HEK293 (cell line): Measurements from ENCODE around the gene PTH1R.
A peak's percentile ranks its signal among the peaks of the same experiment; 100 is the strongest.

ENCODE experiments used
- CTCF ChIA-PET: fragments of 350-600 bp; formaldehyde crosslinking; extraction: SDS; loops from one replicate; lab custom pipeline; 2021; ENCODE audit warnings: antibody characterized with exemption; lab: Yijun Ruan, JAX
- POLR2A ChIA-PET: fragments of 300-600 bp; formaldehyde crosslinking; extraction: SDS; loops from one replicate; lab custom pipeline; 2020; ENCODE audit warnings: antibody characterized with exemption, inconsistent platforms; lab: Yijun Ruan, JAX
- H3K27ac ChIP-seq: fragments of 200-500 bp; sonication (Bioruptor generic); 2 replicates; pipeline ENCODE4 v1.5.1; 2014; ENCODE audit warnings: low read depth, low read length, control low read depth, inconsistent platforms; ENCODE audit errors: extremely low read depth
- H3K36me3 ChIP-seq, 2 experiments: fragments of 200-500 bp in 1 of 2; sonication (Bioruptor generic) in 1 of 2; 1 replicate in 1 of 2; 2 replicates in 1 of 2; pipeline ENCODE4 v1.5.1; 2014 to 2017; ENCODE audit warnings: inconsistent platforms in 2 of 2, low read length in 2 of 2; ENCODE audit not compliant: control insufficient read depth in 2 of 2, insufficient read depth in 1 of 2
- H3K4me1 ChIP-seq: fragments of 200-500 bp; sonication (Bioruptor generic); 2 replicates; pipeline ENCODE4 v1.5.1; 2014; ENCODE audit warnings: mild to moderate bottlenecking, low read length, inconsistent platforms; ENCODE audit not compliant: control insufficient read depth, insufficient read depth
- H3K4me3 ChIP-seq: 2 replicates; pipeline ENCODE4 v1.5.1; 2011; ENCODE audit warnings: low read depth, mild to moderate bottlenecking, control low read depth, low read length, moderate library complexity
- H3K9me3 ChIP-seq: fragments of 200-500 bp; sonication (Bioruptor generic); 2 replicates; pipeline ENCODE4 v1.5.1; 2014; ENCODE audit warnings: low read depth, low read length, inconsistent platforms; ENCODE audit not compliant: control insufficient read depth, insufficient read depth
- GLIS1 ChIP-seq: fragments of 450-650 bp; formaldehyde crosslinking; IDR thresholded peaks from 2 replicates; pipeline ENCODE4 v1.5.1; 2016; ENCODE audit warnings: missing biosample characterization, missing genetic modification characterization
- PRDM10 ChIP-seq: fragments of 450-650 bp; formaldehyde crosslinking; IDR thresholded peaks from 2 replicates; pipeline ENCODE4 v1.5.1; 2016; ENCODE audit warnings: missing biosample characterization, missing genetic modification characterization
- SCRT1 ChIP-seq: fragments of 450-650 bp; formaldehyde crosslinking; IDR thresholded peaks from 2 replicates; pipeline ENCODE4 v1.5.1; 2016; ENCODE audit warnings: missing biosample characterization, missing genetic modification characterization, borderline replicate concordance
- SCRT2 ChIP-seq: fragments of 450-650 bp; formaldehyde crosslinking; IDR thresholded peaks from 2 replicates; pipeline ENCODE4 v1.5.1; 2016; ENCODE audit warnings: missing biosample characterization, missing genetic modification characterization
- ZBTB17 ChIP-seq: fragments of 450-650 bp; formaldehyde crosslinking; IDR thresholded peaks from 2 replicates; pipeline ENCODE4 v1.5.1; 2016; ENCODE audit warnings: missing biosample characterization, missing genetic modification characterization
- ZBTB20 ChIP-seq: fragments of 450-650 bp; formaldehyde crosslinking; IDR thresholded peaks from 2 replicates; pipeline ENCODE4 v1.5.1; 2016; ENCODE audit warnings: missing biosample characterization, missing genetic modification characterization
- ZIC2 ChIP-seq: fragments of 450-650 bp; formaldehyde crosslinking; IDR thresholded peaks from 2 replicates; pipeline ENCODE4 v1.5.1; 2016; ENCODE audit warnings: missing biosample characterization, missing genetic modification characterization
- ZNF239 ChIP-seq: fragments of 450-650 bp; formaldehyde crosslinking; IDR thresholded peaks from 2 replicates; pipeline ENCODE4 v1.5.1; 2016; ENCODE audit warnings: missing biosample characterization, missing genetic modification characterization
- ZNF280D ChIP-seq: fragments of 450-650 bp; formaldehyde crosslinking; IDR thresholded peaks from 2 replicates; pipeline ENCODE4 v1.5.1; 2016; ENCODE audit warnings: missing biosample characterization, missing genetic modification characterization
- ZNF335 ChIP-seq: fragments of 450-650 bp; formaldehyde crosslinking; conservative IDR thresholded peaks from 2 replicates; pipeline ENCODE4 v1.5.1; 2016; ENCODE audit warnings: missing biosample characterization, missing genetic modification characterization
- ZNF449 ChIP-seq: fragments of 450-650 bp; formaldehyde crosslinking; IDR thresholded peaks from 2 replicates; pipeline ENCODE4 v1.5.1; 2017; ENCODE audit warnings: missing biosample characterization, mild to moderate bottlenecking, missing genetic modification characterization, moderate library complexity
- ZNF518A ChIP-seq: fragments of 450-650 bp; formaldehyde crosslinking; conservative IDR thresholded peaks from 2 replicates; pipeline ENCODE4 v1.5.1; 2016; ENCODE audit warnings: low read depth, missing biosample characterization, missing genetic modification characterization
- ZNF549 ChIP-seq: fragments of 450-650 bp; IDR thresholded peaks from 2 replicates; pipeline ENCODE4 v1.5.1; 2018; ENCODE audit warnings: missing biosample characterization, missing genetic modification characterization, mild to moderate bottlenecking, inconsistent platforms, moderate library complexity
- ZNF660 ChIP-seq: fragments of 450-650 bp; IDR thresholded peaks from 2 replicates; pipeline ENCODE4 v1.5.1; 2018; ENCODE audit warnings: missing biosample characterization, mild to moderate bottlenecking, missing genetic modification characterization
- ZNF664 ChIP-seq: fragments of 450-650 bp; formaldehyde crosslinking; IDR thresholded peaks from 2 replicates; pipeline ENCODE4 v1.5.1; 2016; ENCODE audit warnings: missing biosample characterization, missing genetic modification characterization
- ZNF677 ChIP-seq: fragments of 450-650 bp; IDR thresholded peaks from 2 replicates; pipeline ENCODE4 v1.5.0; 2018; ENCODE audit warnings: missing biosample characterization, mild to moderate bottlenecking, missing genetic modification characterization, moderate library complexity
- ZNF692 ChIP-seq: fragments of 450-650 bp; formaldehyde crosslinking; IDR thresholded peaks from 2 replicates; pipeline ENCODE4 v1.5.1; 2016; ENCODE audit warnings: missing biosample characterization, missing genetic modification characterization
- ZSCAN30 ChIP-seq: fragments of 450-650 bp; IDR thresholded peaks from 2 replicates; pipeline ENCODE4 v1.5.1; 2018; ENCODE audit warnings: missing biosample characterization, mild to moderate bottlenecking, missing genetic modification characterization, moderate library complexity
- ZSCAN5A ChIP-seq: fragments of 450-650 bp; formaldehyde crosslinking; IDR thresholded peaks from 2 replicates; pipeline ENCODE4 v1.5.1; 2016; ENCODE audit warnings: missing biosample characterization, missing genetic modification characterization

PTH1R gene

GRCh38 chr3:46913644-46914043 lies 36.1 kb downstream of the PTH1R start:
- ChIA-PET CTCF (interaction anchor here (0.6 to 2.2 kb wide), 11 partner anchors 10 to 833 kb away, joined by 3 to 10 read pairs (median 4); no protein-coding TSS in a partner anchor), POLR2A (interaction anchor here (0.9 to 1.8 kb wide), 4 partner anchors 9 to 66 kb away, joined by 3 to 7 read pairs (median 3); partner anchors contain the start of genes NBEAL2 and PTH1R)
- no peak overlapping the region for H3K27ac ChIP-seq
- no peak overlapping the region for H3K4me3 ChIP-seq
- H3K4me1 ChIP-seq = peaks cover 5% of the 10 kb centered on the region; the same call in 1 of the 2 replicates
- H3K9me3 ChIP-seq = no peaks in the 10 kb centered on the region
- peaks cover 0 to 20% of the 10 kb centered on the region in 2 experiments; a peak in 1 of 3 replicates for H3K36me3 ChIP-seq
- TF ChIP-seq ZNF449 (tag by site-specific recombination) = no peak
- TF ChIP-seq ZBTB17 = peak; percentile 93
- peak; percentile 85 for TF ChIP-seq SCRT2 (tag by site-specific recombination)
- peak; percentile 12; the same call in 1 of the 2 replicates for TF ChIP-seq PRDM10 (tag by site-specific recombination)
- peak; percentile 85 for TF ChIP-seq SCRT1 (tag by site-specific recombination)
- no peak for TF ChIP-seq ZNF549
- no peak for TF ChIP-seq ZSCAN5A (tag by site-specific recombination)
- TF ChIP-seq ZNF692 (tag by site-specific recombination) = peak; percentile 40; the same call in 1 of the 2 replicates
- no peak for TF ChIP-seq ZNF677 (tag by site-specific recombination)
- no peak for TF ChIP-seq ZNF280D (tag by site-specific recombination)
- peak; percentile 43; the same call in 1 of the 2 replicates for TF ChIP-seq ZNF660 (tag by site-specific recombination)
- no peak for TF ChIP-seq ZNF518A (tag by site-specific recombination)
- TF ChIP-seq ZIC2 = no peak
- TF ChIP-seq ZNF335 (tag by site-specific recombination) = no peak
- TF ChIP-seq ZNF239 = no peak
- no peak for TF ChIP-seq ZNF664 (tag by site-specific recombination)
- TF ChIP-seq ZBTB20 = peak; percentile 37; the same call in 1 of the 2 replicates
- TF ChIP-seq GLIS1 (tag by site-specific recombination) = peak; percentile 21; the same call in 1 of the 2 replicates
- peak; percentile 61; the same call in 1 of the 2 replicates for TF ChIP-seq ZSCAN30 (tag by site-specific recombination)
